Measurements from ENCODE around the gene MRPL19. TPM values are rescaled to one million over a fixed set of nuclear protein-coding genes. Genes with fewer than 3 reads are reported as not detected.

The MRPL19 gene
- total RNA-seq, 4 donors from 2014 or later = 24.7 to 39.0 (median 32.9) TPM

DNA sequence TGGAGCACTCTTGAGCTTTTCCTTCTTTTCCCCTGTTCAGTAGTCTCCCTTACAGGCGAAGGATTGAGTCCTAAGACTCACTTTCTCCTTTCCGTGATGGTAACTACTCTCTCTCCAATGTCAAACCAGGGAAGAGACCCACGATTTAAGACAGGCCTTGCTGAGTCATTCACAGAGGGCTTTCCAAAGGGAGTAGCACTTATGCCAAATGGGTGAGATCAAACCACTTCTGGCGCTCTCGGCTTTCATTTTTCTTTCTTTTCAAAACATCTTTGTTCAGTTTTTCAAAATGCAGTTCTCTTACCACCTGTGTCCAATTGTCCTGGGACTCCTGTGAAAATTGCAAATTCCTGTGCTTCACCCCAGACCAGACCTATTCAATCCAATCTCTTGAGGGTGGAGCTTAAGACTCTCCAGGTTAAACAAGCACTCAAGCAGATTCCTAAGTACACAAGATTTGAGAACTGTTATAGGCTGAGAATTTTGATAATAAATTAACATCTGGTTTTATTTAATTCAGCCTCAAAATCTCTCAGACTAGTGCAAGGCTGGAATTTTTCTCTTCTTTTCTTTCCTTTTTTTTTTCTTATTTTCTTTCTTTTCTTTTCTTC, 14.4 kb upstream of the MRPL19 start:
- DNase-seq (ENCODE audit: low spot score in 2 of 2) = no peak
- H3K4me3 ChIP-seq (ENCODE audit: low read depth, poor library complexity, severe bottlenecking) = no peak overlapping the region
- TF ChIP-seq POLR2A (IDR thresholded peaks at IDR 0.05) = no peak
- TF ChIP-seq CTCF (IDR thresholded peaks at IDR 0.05) = no peak
- intact Hi-C loops (cut with DNase I; ENCODE audit: low total_unique reads) = no loop called here
- 53 to 58% methylated on average over 5 of the region's 5 CpGs for WGBS, 2 donors

DNA sequence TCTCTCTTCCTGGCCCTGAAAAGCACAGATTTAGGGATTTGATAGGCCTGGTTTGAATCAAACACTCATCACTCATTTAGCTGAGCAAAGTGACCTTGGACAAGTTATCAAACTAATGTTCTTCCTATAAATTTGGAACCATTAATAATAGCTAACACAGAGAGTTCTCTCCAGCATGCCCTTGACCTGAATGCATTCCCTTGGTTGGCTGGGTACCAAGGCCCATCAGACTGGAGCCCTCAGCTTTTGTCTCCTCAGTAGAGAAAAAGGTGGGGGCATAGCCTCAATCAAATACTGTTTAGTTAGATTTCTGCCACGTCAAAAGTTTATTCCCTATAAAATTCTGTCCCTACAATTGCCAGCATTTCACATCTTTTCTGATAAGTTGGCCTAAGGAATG, 13.8 kb upstream of the MRPL19 start:
- WGBS, 2 donors = 64 to 74% methylated on average over 1 of the region's 1 CpG
- no peak for DNase-seq (ENCODE audit: low spot score in 2 of 2)
- H3K4me3 ChIP-seq (ENCODE audit: low read depth, poor library complexity, severe bottlenecking) = no peak overlapping the region
- TF ChIP-seq POLR2A (IDR thresholded peaks at IDR 0.05) (no peak), CTCF (IDR thresholded peaks at IDR 0.05) (no peak)
- intact Hi-C loops (cut with DNase I; ENCODE audit: low total_unique reads) = no loop called here

GRCh38 chr2:75633620-75634019, 13.0 kb upstream of the MRPL19 start:
- intact Hi-C loops (cut with DNase I; ENCODE audit: low total_unique reads) = no loop called here
- no peak overlapping the region for H3K4me3 ChIP-seq (ENCODE audit: low read depth, poor library complexity, severe bottlenecking)
- TF ChIP-seq POLR2A (IDR thresholded peaks at IDR 0.05) (no peak), CTCF (IDR thresholded peaks at IDR 0.05) (no peak)
- WGBS, 2 donors = 49 to 64% methylated on average over 3 of the region's 3 CpGs
- no peak for DNase-seq (ENCODE audit: low spot score in 2 of 2)

- intact Hi-C loops (cut with DNase I; ENCODE audit: low total_unique reads) = no loop called here
- no peak for DNase-seq (ENCODE audit: low spot score in 2 of 2)
- TF ChIP-seq CTCF (IDR thresholded peaks at IDR 0.05) = no peak
- no peak for TF ChIP-seq POLR2A (IDR thresholded peaks at IDR 0.05)
- WGBS, 2 donors = 0% methylated on average over 1 of the region's 1 CpG
- no peak overlapping the region for H3K4me3 ChIP-seq (ENCODE audit: low read depth, poor library complexity, severe bottlenecking)
Observed at GRCh38 chr2:75634945-75635344, 11.6 kb upstream of the MRPL19 start.

DNA sequence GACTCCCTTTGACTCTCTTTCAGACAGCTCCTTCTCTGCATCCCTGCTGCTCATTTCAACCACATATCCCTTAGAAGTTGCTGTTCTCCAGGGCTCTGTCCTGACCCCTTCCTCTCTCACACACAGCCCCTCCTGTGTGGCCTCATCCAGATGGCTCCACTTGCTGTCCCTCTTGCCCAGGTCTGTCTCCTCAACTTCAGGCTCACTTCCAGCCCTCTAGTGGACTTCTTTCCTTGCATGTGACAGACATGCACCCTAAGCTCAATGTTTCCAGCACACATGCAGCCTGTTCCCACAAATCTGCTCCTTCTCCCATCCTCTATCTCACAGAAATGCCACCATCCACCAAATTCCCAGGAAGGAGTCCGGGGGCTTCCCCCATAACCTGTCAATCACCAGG, 9.0 kb upstream of the MRPL19 start:
- no peak overlapping the region for H3K4me3 ChIP-seq (ENCODE audit: low read depth, poor library complexity, severe bottlenecking)
- TF ChIP-seq POLR2A (IDR thresholded peaks at IDR 0.05) = no peak
- no peak for DNase-seq (ENCODE audit: low spot score in 2 of 2)
- WGBS, 2 donors = 53 to 55% methylated on average over 1 of the region's 1 CpG
- intact Hi-C loops (cut with DNase I; ENCODE audit: low total_unique reads) = no loop called here

DNA sequence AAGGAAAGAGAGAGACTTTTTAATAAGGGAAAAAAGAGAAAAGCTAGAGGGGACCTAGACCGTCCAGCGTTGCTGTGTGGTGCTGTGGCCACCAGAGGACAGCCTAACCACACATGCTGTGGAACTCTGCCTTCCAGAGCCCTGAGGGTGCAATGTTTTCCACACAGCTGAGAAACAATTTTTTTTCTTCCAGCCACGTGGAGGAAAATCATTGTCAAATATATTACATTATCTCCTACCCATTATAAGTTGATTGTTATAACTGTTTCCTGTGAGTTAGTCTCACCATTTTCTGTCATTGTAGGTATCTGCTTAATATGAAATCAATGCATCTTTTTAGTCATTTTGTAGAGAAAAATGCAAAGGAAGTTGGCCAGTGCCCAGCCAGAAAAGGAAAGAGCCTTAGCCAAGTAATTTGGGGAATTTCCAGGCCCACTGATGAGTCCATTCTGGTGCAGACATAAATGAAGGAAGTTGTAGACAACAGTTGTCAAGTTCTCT, 5.9 kb upstream of the MRPL19 start:
- TF ChIP-seq POLR2A (IDR thresholded peaks at IDR 0.05) (no peak), CTCF (IDR thresholded peaks at IDR 0.05) (peak in 1 of 3 donors; percentile 89)
- WGBS, 2 donors = 0 to 2% methylated on average over 3 of the region's 3 CpGs
- peak; percentile 57 to 88 for DNase-seq (ENCODE audit: low spot score in 2 of 2)
- no peak overlapping the region for H3K4me3 ChIP-seq (ENCODE audit: low read depth, poor library complexity, severe bottlenecking)
- intact Hi-C loops (cut with DNase I; ENCODE audit: low total_unique reads) = no loop called here

Data from lower leg skin (tissue), 4 donors.